Ramos (cell line): ENCODE results near the gene FES.
"Not testable (repeated sequence)": the region's sequence is repeated elsewhere in the genome, so short reads cannot be mapped to it uniquely, and the experiment has no call there.

ENCODE experiments used
- in situ Hi-C: fragments of 300-500 bp; cut with MboI; formaldehyde crosslinking; loops from one replicate; pipeline ENCODE4 v1.14.3; 2022; ENCODE audit warnings: low sequenced_read_pairs; ENCODE audit not compliant: unreplicated experiment

The FES gene

DNA sequence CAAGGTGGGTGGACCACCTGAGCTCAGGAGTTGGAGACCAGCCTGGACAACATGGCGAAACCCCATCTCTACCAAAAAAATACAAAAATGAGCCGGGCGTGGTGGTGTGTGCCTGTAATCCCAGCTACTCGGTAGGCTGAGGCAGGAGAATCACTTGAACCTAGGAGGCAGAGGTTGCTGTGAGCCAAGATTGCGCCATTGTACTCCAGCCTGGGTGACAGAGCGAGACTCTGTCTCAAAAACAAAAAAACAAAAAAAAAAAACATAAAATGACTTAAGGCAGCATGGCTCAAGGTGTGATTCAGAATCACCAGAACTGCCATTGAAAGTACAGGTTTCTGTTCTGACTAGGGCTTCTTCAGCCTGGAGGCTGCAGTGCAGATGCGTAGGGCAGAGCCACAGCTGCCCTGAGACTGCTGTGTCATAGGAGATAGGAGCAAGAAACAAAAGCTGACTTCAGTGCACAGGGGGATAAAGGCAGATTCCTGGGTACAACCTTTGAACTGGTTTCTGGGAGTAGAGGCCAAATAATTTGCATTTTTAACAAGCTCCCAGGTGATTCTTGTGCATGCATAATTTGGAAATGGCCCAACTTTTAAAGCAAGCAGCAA lies 38.5 kb downstream of the FES start:
- in situ Hi-C loops: not testable (repeated sequence)

DNA sequence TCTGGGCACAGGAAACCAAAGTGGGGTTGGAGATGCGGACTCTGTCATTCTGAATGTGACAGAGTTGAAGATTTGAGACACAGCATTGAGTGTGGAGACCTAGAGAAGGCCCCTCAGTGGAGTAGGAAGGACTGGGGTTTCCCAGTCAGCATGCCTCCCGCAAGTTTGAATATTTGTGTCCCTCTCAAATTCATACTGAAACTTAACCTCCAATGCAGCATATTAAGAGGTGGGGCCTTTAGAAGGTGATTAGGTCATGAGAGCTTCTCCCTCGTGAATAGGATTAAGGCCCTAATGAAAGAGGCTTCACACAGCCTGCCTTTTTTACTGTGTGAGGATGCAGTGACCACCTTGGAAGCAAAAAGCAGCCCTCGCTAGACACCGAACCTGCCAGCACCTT lies 40.1 kb downstream of the FES start:
- in situ Hi-C loops: no loop called here

DNA sequence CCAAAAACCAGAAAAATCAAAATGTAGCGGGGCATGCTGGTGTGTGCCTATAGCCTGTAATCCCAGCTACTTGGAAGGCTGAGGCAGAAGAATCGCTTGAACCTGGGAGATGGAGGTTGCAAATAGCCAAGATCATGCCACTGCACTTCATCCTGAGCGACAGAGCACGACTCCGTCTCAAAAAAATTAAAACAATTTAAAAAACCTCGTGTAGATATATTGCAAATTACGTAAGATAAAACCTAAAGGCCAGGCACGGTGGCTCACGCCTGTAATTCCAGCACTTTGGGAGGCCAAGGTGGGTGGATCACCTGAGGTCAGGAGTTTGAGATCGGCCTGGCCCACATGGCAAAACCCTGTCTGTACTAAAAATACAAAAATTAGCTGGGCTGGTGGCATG lies 42.5 kb downstream of the FES start:
- in situ Hi-C loops: not testable (repeated sequence)

DNA sequence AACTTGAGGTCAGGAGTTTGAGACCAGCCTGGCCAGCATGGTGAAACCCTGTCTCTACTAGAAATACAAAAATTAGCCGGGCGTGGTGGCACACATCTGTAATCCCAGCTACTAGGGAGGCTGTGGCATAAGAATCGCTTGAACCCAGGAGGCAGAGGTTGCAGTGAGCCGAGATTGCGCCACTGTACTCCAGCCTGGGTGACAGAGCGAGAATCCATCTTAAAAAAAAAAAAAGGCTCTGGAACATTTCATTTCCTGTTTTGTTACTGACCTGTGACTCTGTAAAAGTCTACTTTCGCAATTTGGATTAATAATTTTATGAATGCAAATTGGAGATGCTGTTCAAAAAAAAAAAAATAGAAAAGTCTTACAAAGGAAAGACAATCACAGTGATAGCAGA lies 43.8 kb downstream of the FES start:
- in situ Hi-C loops: not testable (repeated sequence)

DNA sequence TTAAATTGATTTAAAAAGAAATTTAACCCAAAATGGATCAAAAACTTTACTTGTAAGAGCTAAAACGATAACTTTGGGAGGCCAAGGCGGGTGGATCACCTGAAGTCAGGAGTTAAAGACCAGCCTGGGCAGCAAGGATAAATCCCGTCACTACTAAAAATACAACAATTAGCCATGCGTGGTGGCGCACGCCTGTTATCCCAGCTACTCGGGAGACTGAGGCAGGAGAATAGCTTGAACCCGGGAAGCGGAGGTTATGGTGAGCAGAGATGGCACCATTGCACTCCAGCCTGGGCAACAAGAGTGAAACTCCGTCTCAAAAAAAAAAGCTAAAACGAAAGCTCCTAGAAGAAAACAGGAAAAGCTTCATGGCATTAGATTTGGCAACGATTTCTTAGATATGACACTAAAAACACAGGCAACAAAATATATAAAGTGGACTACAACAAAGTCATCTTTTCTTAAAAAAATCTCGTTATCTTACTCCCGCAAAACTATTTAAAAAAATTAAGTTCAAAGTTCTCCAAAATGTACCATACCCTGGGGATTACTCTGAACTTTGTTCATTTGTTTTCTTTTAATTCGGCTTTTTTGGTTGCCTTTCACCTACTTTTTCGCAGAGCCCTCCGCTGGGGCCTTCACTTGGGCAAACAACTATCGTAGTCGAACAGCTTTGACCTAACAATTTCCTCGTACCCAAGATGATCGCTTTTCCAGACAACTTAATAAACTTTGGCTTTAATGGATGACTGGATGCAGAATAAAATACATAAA lies 45.1 kb downstream of the FES start:
- in situ Hi-C loops: no loop called here

DNA sequence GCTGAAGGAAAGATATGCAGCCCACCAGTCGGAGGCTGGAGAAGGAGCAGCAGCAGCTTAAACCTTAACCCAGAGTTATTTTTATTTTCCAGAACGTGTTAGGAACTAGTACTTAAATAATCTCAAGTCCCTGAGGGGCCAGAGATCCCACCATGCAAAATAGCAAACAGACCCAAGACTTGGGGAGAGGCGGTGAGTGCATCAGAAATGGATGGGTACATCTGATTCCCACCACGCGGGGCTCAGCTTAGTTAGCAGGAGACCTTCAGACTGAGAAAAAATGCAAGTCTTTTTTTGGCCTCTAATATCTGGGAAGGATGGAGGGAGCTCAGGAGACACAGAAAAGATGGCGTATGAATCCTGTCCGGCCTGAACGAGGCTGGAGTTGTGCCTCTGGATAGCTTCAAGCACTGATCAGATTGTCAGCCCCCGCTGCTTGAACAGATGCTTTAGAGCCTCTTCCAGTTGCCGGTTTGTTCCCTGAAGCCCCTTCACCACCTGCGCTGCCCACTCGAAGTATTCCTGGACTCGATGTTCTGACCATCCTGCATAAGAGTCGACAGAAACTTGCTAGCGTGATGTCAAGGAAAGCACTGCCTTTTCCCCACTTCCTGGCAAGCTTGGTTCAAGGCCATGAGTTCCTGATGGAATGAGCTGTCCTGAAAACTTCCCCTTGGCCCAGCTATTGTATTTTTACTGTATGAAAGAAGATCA lies 46.7 kb downstream of the FES start:
- in situ Hi-C loops: no loop called here

DNA sequence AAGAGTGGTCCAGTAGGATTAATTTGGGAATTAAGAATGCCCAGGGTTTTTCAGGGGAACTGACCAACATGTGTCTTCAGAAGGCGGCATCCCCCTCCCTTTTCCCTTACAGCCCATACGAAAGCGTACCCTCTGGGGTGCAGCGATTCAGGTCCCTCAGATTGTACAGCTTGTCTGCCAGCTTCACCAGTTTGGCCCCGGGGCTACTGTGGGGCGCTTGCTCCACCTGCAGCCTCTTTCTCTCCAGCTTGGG lies 47.2 kb downstream of the FES start:
- in situ Hi-C loops: no loop called here

DNA sequence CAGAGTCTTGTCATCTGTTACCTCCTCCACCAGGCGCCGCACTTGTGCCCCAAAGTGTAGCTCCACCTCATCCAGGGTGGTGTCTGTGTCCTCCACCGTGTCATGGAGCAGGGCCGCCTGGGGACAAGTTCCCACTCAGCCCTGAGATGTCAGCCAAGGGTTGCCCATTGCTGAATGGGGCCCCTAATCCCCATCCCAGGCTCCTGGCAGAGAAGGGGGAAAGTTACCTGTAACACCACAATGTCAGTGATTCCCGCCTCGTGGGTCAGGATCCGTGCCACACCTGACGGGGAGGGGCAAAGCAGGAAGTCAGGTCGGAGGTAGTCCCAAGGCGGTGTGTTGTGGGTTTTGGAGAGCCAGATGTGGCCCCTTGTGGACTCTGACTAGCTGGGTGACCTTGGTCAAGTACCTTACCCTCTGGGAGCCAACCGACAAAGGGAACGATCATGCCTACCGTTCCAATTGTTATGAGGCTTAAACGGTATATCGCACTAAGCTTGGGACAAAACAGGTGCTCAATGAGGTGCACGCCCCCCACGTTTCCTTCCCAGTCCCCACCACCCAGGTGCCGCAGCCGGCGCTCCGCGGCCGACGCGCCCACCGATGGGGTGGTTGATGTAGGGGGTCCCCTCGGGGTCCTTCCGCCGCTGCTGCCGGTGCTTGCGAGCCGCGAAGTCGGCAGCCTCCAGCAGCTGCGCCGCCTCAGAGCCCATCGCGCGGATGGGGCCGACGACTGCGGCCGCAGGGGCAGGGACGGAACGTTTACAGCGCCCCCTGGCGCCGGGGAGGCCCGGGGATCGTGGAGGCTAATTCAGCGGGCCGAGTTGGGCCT lies 47.7 kb downstream of the FES start, which contains the start of gene HDDC3:
HDDC3 (minus strand) TSS at position 722 of the 832 bp plus-strand sequence; CDS start at position 713, 9 bp downstream.
- in situ Hi-C loops: no loop called here

DNA sequence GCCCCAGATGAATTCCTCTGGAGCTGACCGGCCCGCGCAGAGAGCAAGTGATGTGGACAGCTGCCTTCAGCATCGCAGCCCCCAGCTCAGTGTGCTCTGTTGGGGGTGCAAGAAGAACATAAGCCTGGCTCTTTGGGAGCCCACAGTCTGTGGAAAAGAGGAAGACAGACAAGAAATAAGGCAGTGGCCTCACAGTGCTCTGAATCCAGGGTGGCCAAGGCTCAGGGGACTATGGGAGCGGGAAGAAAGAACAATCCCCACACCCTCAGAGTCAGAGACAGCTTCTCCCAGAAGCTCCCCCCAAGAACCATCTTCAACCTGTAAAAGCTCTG lies 48.3 kb downstream of the FES start:
- in situ Hi-C loops: no loop called here

DNA sequence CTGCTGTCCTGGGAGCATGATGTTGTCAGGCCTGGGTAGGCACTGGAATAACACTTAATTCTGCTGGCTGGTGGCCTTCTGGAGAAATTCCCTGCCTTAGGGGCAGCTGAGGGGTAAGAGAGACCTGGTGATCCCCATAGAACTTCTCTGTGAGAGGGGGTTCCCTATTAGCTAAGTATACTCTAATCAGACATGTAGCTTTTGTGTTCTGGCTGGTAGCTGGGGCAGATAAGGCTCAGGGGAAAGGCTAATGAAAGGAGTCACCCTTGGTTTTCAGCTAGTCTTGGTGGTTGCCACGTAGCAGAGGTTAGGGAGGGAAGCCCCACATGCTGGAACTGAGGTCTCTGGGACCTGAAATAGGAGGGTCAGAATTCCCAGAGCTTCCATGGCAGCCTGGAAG lies 49.0 kb downstream of the FES start:
- in situ Hi-C loops: no loop called here

DNA sequence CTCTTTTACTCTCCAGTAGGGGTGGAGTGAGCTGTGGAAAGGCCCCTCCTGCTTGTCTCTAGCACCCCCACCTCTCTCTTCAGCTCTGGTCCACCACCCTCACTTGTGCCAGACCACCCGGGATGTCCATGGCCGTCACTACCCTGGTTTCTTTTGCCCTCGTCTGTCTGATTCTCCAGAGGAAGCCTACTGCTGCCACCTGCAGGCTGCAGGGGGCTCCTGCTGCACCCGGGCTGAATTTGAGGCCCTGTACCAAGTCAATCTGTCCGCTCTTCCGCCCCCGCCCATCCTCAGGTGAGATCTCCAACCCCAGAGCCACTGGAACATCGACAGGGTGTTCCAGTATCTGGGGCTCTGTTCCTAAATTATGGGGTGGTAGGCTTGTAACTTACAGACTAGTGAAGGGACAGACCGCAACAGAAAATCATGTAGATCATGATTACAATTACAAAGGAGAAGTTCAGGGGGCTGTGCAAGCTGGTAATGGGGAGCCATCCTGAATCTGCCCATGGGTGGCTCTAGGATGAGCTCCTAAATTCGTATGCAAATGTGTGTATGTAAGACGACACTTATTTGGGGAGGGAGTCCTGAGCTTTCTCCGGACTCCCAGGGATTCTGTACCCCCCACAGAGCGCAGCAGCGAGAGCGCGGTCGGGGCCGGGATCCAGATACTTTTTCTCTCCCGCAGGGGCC lies 50.1 kb downstream of the FES start:
- in situ Hi-C loops: no loop called here

DNA sequence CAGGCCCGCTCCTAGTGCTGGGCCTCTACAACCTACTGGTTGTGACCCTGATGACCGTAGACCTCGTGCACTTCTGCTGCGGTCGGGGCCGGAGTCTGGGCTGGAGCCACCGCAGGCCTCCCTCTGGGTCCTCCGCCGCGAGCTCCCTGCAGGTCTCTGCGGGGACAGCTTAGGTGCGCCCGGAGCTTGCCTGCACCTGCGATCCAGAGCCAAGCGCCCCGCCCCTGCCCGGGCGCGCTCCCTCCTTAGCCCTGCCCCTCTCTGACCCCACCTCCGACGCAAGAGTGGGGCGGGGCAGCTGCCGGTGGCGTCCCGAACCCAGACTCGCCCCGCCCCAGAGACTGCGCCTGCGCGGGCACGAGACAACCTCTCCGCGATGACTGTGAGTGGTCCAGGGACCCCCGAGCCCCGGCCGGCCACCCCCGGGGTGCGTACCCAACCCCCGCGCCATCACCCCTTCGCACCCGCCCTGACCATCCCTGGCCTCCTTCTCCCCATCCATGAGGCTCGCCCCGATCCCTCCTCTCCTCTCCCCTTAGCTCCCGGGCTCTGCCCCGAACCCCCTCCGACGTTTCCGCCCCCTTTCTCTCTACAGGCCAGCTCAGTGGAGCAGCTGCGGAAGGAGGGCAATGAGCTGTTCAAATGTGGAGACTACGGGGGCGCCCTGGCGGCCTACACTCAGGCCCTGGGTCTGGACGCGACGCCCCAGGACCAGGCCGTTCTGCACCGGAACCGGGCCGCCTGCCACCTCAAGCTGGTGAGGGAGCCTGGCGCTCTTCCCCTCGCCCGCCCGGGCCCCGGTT lies 50.8 kb downstream of the FES start, which contains the start of gene UNC45A:
UNC45A (plus strand) TSS at position 337 of the 803 bp plus-strand sequence; CDS start at position 377, 40 bp downstream.
- in situ Hi-C loops: no loop called here

DNA sequence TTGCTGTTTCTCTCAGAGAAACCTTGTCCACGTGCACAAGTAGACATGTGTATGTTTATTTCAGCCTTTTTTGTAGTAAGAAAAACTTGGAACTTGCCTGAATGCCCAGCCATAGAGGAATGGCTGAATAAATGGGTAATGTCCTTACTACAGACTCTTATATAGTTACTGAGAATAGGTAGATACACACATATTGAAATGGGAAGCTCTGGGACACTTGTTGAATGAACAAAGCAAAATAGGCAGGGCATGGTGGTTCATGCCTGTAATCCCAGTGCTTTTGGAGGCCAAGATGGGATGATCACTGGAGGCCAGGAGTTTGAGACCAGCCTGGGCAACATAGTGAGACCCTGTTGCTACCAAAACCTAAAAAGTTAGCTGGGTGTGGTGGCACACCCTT lies 52.5 kb downstream of the FES start:
- in situ Hi-C loops: no loop called here

DNA sequence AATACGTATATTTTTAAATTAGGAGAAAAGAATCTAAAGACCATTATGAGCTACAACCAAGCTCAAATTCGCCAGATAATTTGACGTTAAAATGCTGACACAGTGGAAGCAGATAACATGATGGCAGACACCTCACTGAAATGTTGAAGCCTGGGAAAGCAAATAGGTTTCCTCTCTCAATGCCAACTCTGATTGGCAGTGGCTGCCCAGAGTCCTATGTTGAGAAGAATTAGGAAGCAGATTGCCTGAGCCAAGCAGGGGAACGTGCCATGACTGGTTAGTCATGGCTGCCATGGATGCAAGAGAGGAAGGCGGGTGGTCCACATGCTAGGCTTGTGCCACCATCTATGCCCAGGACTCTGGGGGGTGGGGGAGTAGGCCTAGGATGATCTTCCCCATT lies 54.0 kb downstream of the FES start:
- in situ Hi-C loops: no loop called here

DNA sequence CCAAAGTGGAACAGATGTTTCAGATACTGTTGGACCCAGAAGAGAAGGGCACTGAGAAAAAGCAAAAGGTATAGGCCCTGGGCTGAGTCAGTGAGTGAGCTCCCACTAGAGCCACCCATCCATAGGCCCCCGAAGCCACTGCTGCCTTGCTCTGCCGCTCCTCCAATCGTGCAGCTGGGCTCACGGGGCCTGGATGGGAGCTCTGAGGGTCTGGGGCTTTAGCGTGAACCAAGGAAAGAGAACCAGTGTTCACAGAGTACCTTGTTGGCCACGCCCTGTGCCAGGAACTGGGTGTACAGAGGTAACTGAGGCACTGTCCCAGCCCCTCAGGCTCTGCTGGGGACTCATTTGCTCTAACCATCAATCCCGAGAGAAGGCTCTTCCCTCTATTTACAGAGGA lies 55.5 kb downstream of the FES start:
- in situ Hi-C loops: no loop called here

DNA sequence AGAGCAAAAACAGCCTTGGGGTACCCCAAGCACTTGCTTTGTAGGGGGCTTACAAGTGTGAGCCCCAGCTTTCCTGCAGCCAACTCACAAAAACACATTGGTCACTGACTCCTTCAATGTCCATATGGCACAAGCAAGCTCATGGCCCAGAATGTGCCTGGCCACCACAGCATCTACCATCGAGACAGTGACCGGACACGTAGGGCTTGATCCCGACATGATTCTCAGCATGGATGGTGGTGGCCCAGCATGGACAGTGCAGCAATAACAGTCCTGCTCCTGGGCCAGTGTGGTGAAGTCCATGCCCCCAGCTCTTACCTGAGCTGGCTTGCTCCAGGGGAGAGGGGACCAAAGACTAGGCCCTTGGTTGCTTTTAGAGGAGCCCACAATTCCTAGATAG lies 56.7 kb downstream of the FES start:
- in situ Hi-C loops: no loop called here

DNA sequence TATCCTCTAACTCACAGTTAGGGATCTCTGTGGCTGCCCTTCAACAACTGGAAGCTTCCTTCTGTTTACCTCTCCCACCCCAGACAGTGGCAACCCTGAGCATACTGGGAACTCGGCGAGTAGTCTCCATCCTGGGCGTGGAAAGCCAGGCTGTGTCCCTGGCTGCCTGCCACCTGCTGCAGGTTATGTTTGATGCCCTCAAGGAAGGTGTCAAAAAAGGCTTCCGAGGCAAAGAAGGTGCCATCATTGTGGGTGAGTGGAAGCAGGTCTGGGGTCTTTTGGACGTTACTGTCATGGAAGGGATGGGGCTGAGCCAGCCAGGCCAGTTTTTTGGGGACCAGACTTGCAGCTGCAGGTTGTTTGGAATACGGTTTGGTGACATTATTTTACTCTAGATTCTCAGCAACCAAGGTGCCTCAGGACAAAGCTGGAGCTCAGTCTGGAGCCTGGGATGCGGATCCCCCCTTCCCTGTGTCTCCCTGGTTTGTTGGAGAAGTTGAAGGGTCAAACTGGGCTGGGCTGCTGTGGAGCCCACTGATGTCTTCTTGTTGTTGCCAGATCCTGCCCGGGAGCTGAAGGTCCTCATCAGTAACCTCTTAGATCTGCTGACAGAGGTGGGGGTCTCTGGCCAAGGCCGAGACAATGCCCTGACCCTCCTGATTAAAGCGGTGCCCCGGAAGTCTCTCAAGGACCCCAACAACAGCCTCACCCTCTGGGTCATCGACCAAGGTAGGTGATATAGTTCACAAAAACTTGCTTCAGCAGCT lies 58.2 kb downstream of the FES start:
- in situ Hi-C loops: no loop called here

DNA sequence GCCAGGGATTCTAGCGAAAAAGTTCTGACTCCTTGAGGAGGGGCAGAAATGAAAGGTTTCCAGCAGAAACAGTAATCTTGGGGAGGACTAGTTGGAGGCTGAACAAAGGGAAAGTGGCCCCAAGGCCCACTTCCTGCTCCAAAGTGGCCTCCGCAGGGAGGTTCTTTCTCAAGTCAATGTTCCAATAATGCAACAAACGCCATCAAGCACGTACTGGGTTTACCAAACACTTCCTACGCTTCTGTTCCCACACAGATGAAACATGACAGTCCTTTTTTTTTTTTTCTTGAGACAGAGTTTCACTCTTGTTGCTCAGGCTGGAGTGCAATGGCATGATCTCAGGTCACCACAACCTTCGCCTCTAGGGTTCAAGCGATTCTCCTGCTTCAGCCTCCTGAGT lies 60.8 kb downstream of the FES start:
- in situ Hi-C loops: no loop called here
